HepG2 (cell line): ENCODE measurements around the gene MYO3A. TPM values are rescaled to one million over a fixed set of nuclear protein-coding genes. Genes with fewer than 3 reads are reported as not detected.

Experiments
- ATAC-seq: fragments of 200-7000 bp; cut with Tn5 transposase; 3 replicates; pipeline ENCODE4 v1.9.1; 2020; ENCODE audit warnings: mild to moderate bottlenecking, moderate library complexity
- BruUV-seq: library from RNA; stranded (reverse); fragments of 400-500 nt; replicated peaks from 2 replicates; lab custom pipeline; 2021; lab: Mats Ljungman, UMichigan
- CTCF ChIA-PET: fragments of 300-600 bp; formaldehyde crosslinking; extraction: SDS; loops from one replicate; lab custom pipeline; 2021; ENCODE audit warnings: low total read pairs, inconsistent platforms, low intra/inter-chr PET ratio; lab: Yijun Ruan, JAX
- POLR2A ChIA-PET: fragments of 350-600 bp; sonication (Branson Sonifier 250); formaldehyde crosslinking; loops from one replicate; lab custom pipeline; 2020; ENCODE audit warnings: antibody characterized with exemption, inconsistent platforms; lab: Yijun Ruan, JAX
- DNase-seq: peaks from one replicate; pipeline ENCODE4 v3.0.0-alpha.2; 2015; ENCODE audit warnings: low spot score
- FAIRE-seq: peaks from 3 replicates; lab custom pipeline; 2011; peaks lifted over from hg19 to GRCh38; lab: Jason Lieb, UNC
- H2AFZ ChIP-seq: one replicate; pipeline ENCODE4 v1.6.1; 2011; ENCODE audit warnings: low read length, inconsistent platforms
- H3K27ac ChIP-seq: fragments of 300-600 bp; 3 replicates; pipeline ENCODE4 v1.8.0; 2011; ENCODE audit warnings: mixed run types, mild to moderate bottlenecking, mixed read lengths, low read length, inconsistent platforms; ENCODE audit not compliant: insufficient read depth; ENCODE audit errors: extremely low read length
- H3K27me3 ChIP-seq, 2 experiments: fragments of 200-600 bp in 1 of 2; 2 replicates in 1 of 2; 3 replicates in 1 of 2; pipeline versions ENCODE4 v1.6.0 to v1.8.0; 2011; ENCODE audit warnings: low read length in 2 of 2, mild to moderate bottlenecking in 2 of 2, moderate library complexity in 2 of 2, inconsistent platforms in 1 of 2; ENCODE audit not compliant: insufficient read depth in 2 of 2, control insufficient read depth in 1 of 2
- H3K36me3 ChIP-seq, 2 experiments: fragments of 200-600 bp in 1 of 2; replicated peaks in 1 of 2; 2 replicates in 1 of 2; 3 replicates in 1 of 2; pipeline versions ENCODE4 v1.5.1 to v1.8.0; 2011; ENCODE audit warnings: low read length in 2 of 2, inconsistent platforms in 1 of 2; ENCODE audit not compliant: insufficient read depth in 2 of 2, control insufficient read depth in 1 of 2
- H3K4me1 ChIP-seq: 2 replicates; pipeline ENCODE4 v1.5.1; 2012; ENCODE audit warnings: low read length, inconsistent platforms; ENCODE audit not compliant: insufficient read depth
- H3K4me2 ChIP-seq: 2 replicates; pipeline ENCODE4 v1.6.0; 2011; ENCODE audit warnings: low read depth, low read length, inconsistent platforms
- H3K4me3 ChIP-seq, 3 experiments: fragments of 200-600 bp in 1 of 3; sonication (generic), shearing (Covaris generic) in 1 of 3; replicated peaks in 1 of 3; 2 replicates each; pipeline ENCODE4 v1.5.1; 2011 to 2016; ENCODE audit warnings: low read length in 3 of 3, inconsistent platforms in 2 of 3, low read depth in 2 of 3, mild to moderate bottlenecking in 2 of 3, control low read depth in 1 of 3, mixed read lengths in 1 of 3; ENCODE audit not compliant: insufficient read depth in 1 of 3
- H3K79me2 ChIP-seq: one replicate; pipeline ENCODE4 v1.6.1; 2011; ENCODE audit warnings: low read length, inconsistent platforms; ENCODE audit not compliant: insufficient read depth
- H3K9ac ChIP-seq: 2 replicates; pipeline ENCODE4 v1.6.0; 2011; ENCODE audit warnings: mild to moderate bottlenecking, low read depth, low read length, inconsistent platforms; ENCODE audit not compliant: insufficient read depth
- H3K9me3 ChIP-seq: 2 replicates; pipeline ENCODE4 v1.5.1; 2012; ENCODE audit warnings: mild to moderate bottlenecking, low read length
- H4K20me1 ChIP-seq: 2 replicates; pipeline ENCODE4 v1.6.0; 2011; ENCODE audit warnings: inconsistent platforms, mild to moderate bottlenecking, low read length, moderate library complexity; ENCODE audit not compliant: insufficient read depth
- MTA1 ChIP-seq: sonication (generic); formaldehyde crosslinking; IDR thresholded peaks from 2 replicates; pipeline ENCODE4 v1.4.0; 2020; ENCODE audit warnings: missing genetic modification reagents, mild to moderate bottlenecking, borderline replicate concordance
- NFIB ChIP-seq: sonication (generic); formaldehyde crosslinking; IDR thresholded peaks from 2 replicates; pipeline ENCODE4 v1.9.0; 2021; ENCODE audit warnings: missing genetic modification reagents, mild to moderate bottlenecking, borderline replicate concordance
- PRPF4 ChIP-seq: fragments of 200-400 bp; formaldehyde crosslinking; IDR thresholded peaks from 2 replicates; pipeline ENCODE4 v1.6.1; 2016; ENCODE audit warnings: low read length, low read depth; ENCODE audit not compliant: poor library complexity, severe bottlenecking
- SRY ChIP-seq: sonication (generic); formaldehyde crosslinking; IDR thresholded peaks from 2 replicates; pipeline ENCODE4 v1.8.0; 2022; ENCODE audit warnings: mild to moderate bottlenecking, missing genetic modification reagents
- ZXDC ChIP-seq: sonication (generic); formaldehyde crosslinking; IDR thresholded peaks from 2 replicates; pipeline ENCODE4 v1.5.0; 2020; ENCODE audit warnings: mild to moderate bottlenecking, missing genetic modification reagents
- WGBS: methylation state at CpG from one replicate; pipeline ENCODE4 v1.1.6; 2017; ENCODE audit warnings: low lambda C conversion rate; 5-methylcytosine and 5-hydroxymethylcytosine counted together
- in situ Hi-C: cut with HindIII; loops from 2 replicates; pipeline ENCODE4 v1.10.0; 2017; ENCODE audit warnings: low pct_unique_long_range_greater_than_20kb; ENCODE audit not compliant: extremely low pct_ligation_motif_present
- intact Hi-C: fragments of 100-400 bp; cut with micrococcal nuclease; formaldehyde crosslinking; loops from one replicate; pipeline ENCODE4 v1.10.0; 2022; ENCODE audit not compliant: unreplicated experiment
- polyA plus RNA-seq, 8 experiments: library from polyadenylated mRNA; depleted of rRNA in 3 of 8; stranded (reverse) in 7 of 8; unstranded in 1 of 8; fragments of >200 nt; fragmentation: Illumina TruSeq in 4 of 8; extraction: Trizol in 4 of 8; gene quantifications; 2 replicates each; pipeline versions ENCODE4 v1.2.1 to v1.2.3, GENCODE V29; 2011 to 2016; ENCODE audit warnings: low read depth in 4 of 8, missing spikeins in 1 of 8, mixed read lengths in 1 of 8; ENCODE audit not compliant: insufficient read depth in 1 of 8
- total RNA-seq, 5 experiments: library from RNA; depleted of rRNA; stranded (reverse); fragments of >200 nt; fragmentation: Illumina TruSeq; extraction: Trizol; gene quantifications; 2 replicates each; pipeline ENCODE4 v1.2.3, GENCODE V29; 2016; ENCODE audit warnings: low read depth in 1 of 5

Gene MYO3A
- total and polyA plus RNA-seq, 2 of the 13 experiments (the other 11 are each of a cell fraction or from before 2014, with no cell fraction given), result not detected

- no peaks in the 10 kb centered on the region for H3K4me1 ChIP-seq
- H3K4me3 ChIP-seq, result no peak overlapping the region
- FAIRE-seq (no peak), DNase-seq (no peak), ATAC-seq (no peak)
- no peak overlapping the region for H2AFZ ChIP-seq
- intact Hi-C loops (no loop called here), in situ Hi-C loops (no loop called here)
- H3K9me3 ChIP-seq, result no peaks in the 10 kb centered on the region
- no peaks in the 10 kb centered on the region for H4K20me1 ChIP-seq
- CTCF ChIA-PET, result no interaction called here
- no peak overlapping the region for H3K27ac ChIP-seq
- no peaks in the 10 kb centered on the region for H3K36me3 ChIP-seq
- peaks cover 5 to 41% of the 10 kb centered on the region in 2 experiments; a peak in 4 of 5 replicates for H3K27me3 ChIP-seq
- POLR2A ChIA-PET, result no interaction called here
- no peak for TF ChIP-seq ZXDC (CRISPR knock-in tag)
- TF ChIP-seq MTA1 (CRISPR knock-in tag), result no peak
- TF ChIP-seq NFIB (CRISPR knock-in tag), result no peak
- TF ChIP-seq PRPF4, result no peak
- no peak for TF ChIP-seq SRY (CRISPR knock-in tag)
- 10% methylated on average over 12 of the region's 37 CpGs for WGBS
- H3K79me2 ChIP-seq, result no peaks in the 10 kb centered on the region
- no TSS peak for BruUV-seq
- no peak overlapping the region for H3K4me2 ChIP-seq
- no peak overlapping the region for H3K9ac ChIP-seq
Measured at GRCh38 chr10:26211781-26212444, 277.9 kb downstream of the MYO3A start.
